ENCODE results near the gene BCAN.

The BCAN gene

GRCh38 chr1:156697481-156697880, 55.6 kb downstream of the BCAN start:
- no peak for DNase-seq

GRCh38 chr1:156698995-156699394, 57.1 kb downstream of the BCAN start:
- DNase-seq: no peak

- no peak for DNase-seq
These were observed 59.0 kb downstream of the BCAN start for GRCh38 chr1:156700736-156701531.

- DNase-seq: no peak
These were observed 61.4 kb downstream of the BCAN start for GRCh38 chr1:156703336-156703735.

GRCh38 chr1:156703741-156704140, 61.8 kb downstream of the BCAN start:
- no peak for DNase-seq

- no peak for DNase-seq
These were observed 62.3 kb downstream of the BCAN start for GRCh38 chr1:156704166-156704711.

GRCh38 chr1:156704930-156705320, 63.0 kb downstream of the BCAN start:
- peak in 10 of 56 donors; percentile 4 to 49 (median 14) for DNase-seq

GRCh38 chr1:156705321-156705917, 63.5 kb downstream of the BCAN start, which contains the start of gene CRABP2:
Gene CRABP2, minus strand, starts transcription at chr1:156705583. Its CDS starts 137 bp downstream, at chr1:156705446.
- DNase-seq: peak in 10 of 56 donors; percentile 21 to 67 (median 39)

- DNase-seq: peak in 39 of 56 donors; percentile 10 to 82 (median 36)
These were observed 64.2 kb downstream of the BCAN start for GRCh38 chr1:156705918-156706656.

GRCh38 chr1:156706657-156707416, 64.9 kb downstream of the BCAN start:
- peak in 22 of 56 donors; percentile 7 to 80 (median 24) for DNase-seq

- DNase-seq: no peak
These were observed 65.7 kb downstream of the BCAN start for GRCh38 chr1:156707417-156708217.

- DNase-seq: no peak
These were observed 66.3 kb downstream of the BCAN start for GRCh38 chr1:156708218-156708661.

- no peak for DNase-seq
These were observed 67.1 kb downstream of the BCAN start for GRCh38 chr1:156709031-156709430.
